MM.1S (cell line): ENCODE measurements around the gene SMO.

ENCODE experiments used
- CTCF ChIP-seq: fragments of 300-600 bp; sonication (generic); IDR thresholded peaks from 2 replicates; pipeline ENCODE4 v1.5.1; 2016; ENCODE audit warnings: antibody characterized with exemption, low read length, mixed read lengths
- EZH2 ChIP-seq: fragments of 300-600 bp; sonication (generic); optimal IDR thresholded peaks from 2 replicates; pipeline ENCODE3; 2017; ENCODE audit warnings: low read depth, mild to moderate bottlenecking, antibody characterized with exemption, low read length, mixed read lengths

- TF ChIP-seq CTCF (no peak), EZH2 (no peak)
These were observed 50.1 kb downstream of the SMO start for GRCh38 chr7:129238546-129238945.
